Measurements from ENCODE around the gene INCA1. TPM values are rescaled to one million over a fixed set of nuclear protein-coding genes. Genes with fewer than 3 reads are reported as not detected.

INCA1 gene
- total and polyA plus RNA-seq, 3 experiments from 2014 or later, result 0.18 to 0.58 (median 0.37) TPM

DNA sequence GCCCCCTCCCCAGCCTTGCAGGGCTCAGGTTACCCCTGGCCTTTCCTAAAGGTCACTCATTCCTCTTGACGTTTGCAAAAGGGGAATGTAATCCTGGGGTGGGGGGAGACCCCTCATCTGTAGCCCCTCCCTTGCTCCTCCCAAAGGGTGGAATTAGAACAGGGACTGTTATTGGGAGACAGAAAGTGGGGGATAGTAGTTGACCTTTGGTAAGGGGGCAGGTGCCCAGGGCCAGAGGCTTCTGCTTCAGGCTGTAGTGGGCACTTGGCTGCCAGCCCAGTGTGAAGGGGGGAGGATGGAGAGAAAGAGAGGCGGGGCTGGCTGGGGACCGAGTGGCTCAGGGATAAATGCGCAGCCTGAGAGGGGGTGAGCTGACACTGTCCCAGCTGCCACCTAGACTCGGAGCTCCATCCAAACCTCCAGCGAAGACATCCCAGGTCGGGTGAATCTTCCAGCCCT lies 46.5 kb downstream of the INCA1 start, which contains the start of gene ENO3:
TSS of gene ENO3 (plus strand) at position 374 of the 459 bp plus-strand sequence. CDS start 711 bp downstream, outside the sequence.
- peak within 1 kb of the TSS; percentile 49 for H3K4me3 ChIP-seq (ENCODE audit: low read length)
- no peak for DNase-seq
- ChIA-PET CTCF (interaction anchor here (0.8 to 4.8 kb wide), 6 partner anchors 11 to 111 kb away, joined by 3 to 30 read pairs (median 4); partner anchors contain the start of genes RNF167, SLC25A11 and SPAG7), POLR2A (interaction anchor here (0.5 to 11.7 kb wide), 6 partner anchors 9 to 21 kb away, joined by 3 to 187 read pairs (median 6); partner anchors contain the start of genes RNF167, SLC25A11 and SPAG7)
- peak within 1 kb of the TSS; percentile 86 for H3K27ac ChIP-seq (ENCODE audit: low read depth, low read length)
- peaks cover 19 to 30% (median 28%) of the 10 kb centered on the region in 3 donors for H3K4me1 Mint-ChIP-seq
- H3K9me3 Mint-ChIP-seq, result no peaks in the 10 kb centered on the region
- peaks cover 18% of the 10 kb centered on the region for H3K4me1 ChIP-seq (ENCODE audit: insufficient read depth, low read length)
- peak within 1 kb of the TSS; percentile 78 to 90 (median 82) for H3K4me3 Mint-ChIP-seq
- no peaks in the 10 kb centered on the region for H3K27me3 ChIP-seq (ENCODE audit: insufficient read depth, low read length, poor library complexity, severe bottlenecking)
- peaks cover 10% of the 10 kb centered on the region for H3K36me3 ChIP-seq (ENCODE audit: insufficient read depth, low read length)
- no peaks in the 10 kb centered on the region for H3K9me3 ChIP-seq (ENCODE audit: low read length)
- peak within 1 kb of the TSS; percentile 79 to 97 (median 90) for H3K27ac Mint-ChIP-seq
- peaks cover 0 to 4% of the 10 kb centered on the region in 2 donors for H3K27me3 Mint-ChIP-seq
- peaks cover 0 to 19% (median 6%) of the 10 kb centered on the region in 3 donors for H3K36me3 Mint-ChIP-seq

DNA sequence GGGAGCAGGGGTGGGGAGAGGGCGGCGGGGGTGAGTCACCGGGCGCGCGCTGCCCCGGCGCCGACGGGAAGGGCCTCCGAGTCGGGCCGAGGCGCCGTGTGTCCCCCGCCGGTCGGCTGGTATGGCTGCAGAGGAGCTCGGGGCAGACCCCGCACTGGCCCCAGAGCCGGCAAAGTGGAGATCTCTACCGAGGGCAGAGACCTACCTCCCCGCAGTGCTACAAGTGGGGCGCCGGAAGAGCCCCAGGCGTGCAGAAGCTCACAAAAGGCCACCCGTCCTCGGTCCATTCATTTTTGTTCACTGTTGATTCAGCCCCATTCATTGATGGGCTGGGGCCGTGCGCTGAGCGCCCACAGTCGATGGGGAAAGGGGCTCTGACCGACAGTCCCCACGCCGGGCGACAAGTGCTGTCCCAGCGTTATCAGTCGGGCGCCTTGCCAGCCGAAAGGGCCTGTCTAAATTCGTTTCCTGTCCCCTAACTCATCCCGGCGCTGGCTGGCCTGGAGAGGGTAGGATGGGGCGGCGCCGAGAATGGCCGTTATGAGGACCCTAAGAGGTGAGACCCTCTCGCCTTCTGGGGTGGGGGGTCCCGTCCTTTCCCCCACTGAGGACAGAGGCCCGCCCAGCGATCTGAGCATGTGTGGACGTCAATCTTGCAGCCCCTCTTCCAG lies 47.1 kb downstream of the INCA1 start:
- Mint-ChIP-seq H3K9me3 (no peaks in the 10 kb centered on the region), H3K4me3 (peak overlapping the region; percentile 78 to 90 (median 82)), H3K27me3 (peaks cover 0 to 5% of the 10 kb centered on the region in 2 donors), H3K27ac (peak overlapping the region; percentile 79 to 97 (median 90)), H3K36me3 (peaks cover 5 to 25% (median 10%) of the 10 kb centered on the region in 3 donors), H3K4me1 (peaks cover 25 to 35% (median 33%) of the 10 kb centered on the region in 3 donors)
- H3K36me3 ChIP-seq (ENCODE audit: insufficient read depth, low read length), result peaks cover 16% of the 10 kb centered on the region
- H3K27me3 ChIP-seq (ENCODE audit: insufficient read depth, low read length, poor library complexity, severe bottlenecking), result no peaks in the 10 kb centered on the region
- ChIA-PET POLR2A (interaction anchor here (1.4 to 11.7 kb wide), 4 partner anchors 8 to 47 kb away, joined by 3 to 187 read pairs (median 34); partner anchors contain the start of genes INCA1, KIF1C, RNF167 and SLC25A11), CTCF (interaction anchor here (0.7 to 4.8 kb wide), 5 partner anchors 17 to 112 kb away, joined by 3 to 30 read pairs (median 3); partner anchors contain the start of genes CHRNE and SPAG7)
- peak overlapping the region; percentile 49 for H3K4me3 ChIP-seq (ENCODE audit: low read length)
- H3K27ac ChIP-seq (ENCODE audit: low read depth, low read length), result peak overlapping the region; percentile 86
- no peaks in the 10 kb centered on the region for H3K9me3 ChIP-seq (ENCODE audit: low read length)
- peaks cover 24% of the 10 kb centered on the region for H3K4me1 ChIP-seq (ENCODE audit: insufficient read depth, low read length)
- DNase-seq, result peak in 2 of 5 donors; percentile 23 to 37

DNA sequence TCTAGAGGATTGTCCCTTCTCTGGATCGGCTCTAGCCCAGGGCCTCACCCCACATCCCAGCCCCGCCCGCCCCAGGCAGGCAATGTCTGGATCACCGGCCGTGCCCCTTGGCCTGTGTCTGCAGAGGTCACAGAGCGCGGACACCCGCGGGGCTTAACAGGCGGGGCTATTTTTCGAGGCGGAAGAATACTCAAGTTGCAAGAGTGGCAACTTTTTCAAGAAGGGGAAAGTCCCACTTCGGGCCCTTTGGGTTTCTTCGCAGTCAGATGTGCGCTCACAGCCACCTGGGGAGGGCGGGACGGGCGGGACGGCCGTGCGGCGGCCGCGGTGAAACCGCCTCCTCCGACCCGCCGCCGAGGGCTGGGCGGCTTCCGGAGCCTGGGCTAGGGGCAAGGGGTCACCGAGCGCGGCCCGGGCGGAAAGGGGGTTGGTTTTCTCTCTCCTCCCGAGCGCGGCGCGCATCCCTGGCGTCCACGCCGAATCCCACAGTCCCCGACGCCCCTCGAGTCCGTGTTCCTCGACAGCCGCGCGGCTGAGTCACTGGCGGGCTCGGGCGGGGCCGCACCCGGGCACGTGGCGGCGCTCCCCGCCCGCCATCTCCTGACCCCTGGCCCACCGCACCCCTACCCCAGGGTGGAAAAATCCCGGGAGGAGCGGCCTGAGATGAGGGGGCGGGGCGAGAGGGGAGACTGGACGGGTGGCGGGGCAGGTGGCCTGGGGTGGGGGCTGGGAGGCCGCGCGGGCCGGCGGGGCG lies 47.8 kb downstream of the INCA1 start:
- ChIA-PET CTCF (interaction anchor here (0.7 to 4.8 kb wide), 5 partner anchors 10 to 112 kb away, joined by 3 to 30 read pairs (median 5); partner anchors contain the start of genes CHRNE, RNF167, SLC25A11 and SPAG7), POLR2A (interaction anchor here (0.7 to 11.7 kb wide), 7 partner anchors 10 to 293 kb away, joined by 3 to 187 read pairs (median 4); partner anchors contain the start of genes CAMTA2, INCA1, KIF1C and RNF167)
- Mint-ChIP-seq H3K27ac (peak overlapping the region; percentile 72 to 96 (median 90)), H3K4me3 (peak overlapping the region; percentile 83 to 100 (median 97)), H3K27me3 (peaks cover 0 to 5% of the 10 kb centered on the region in 2 donors), H3K4me1 (peaks cover 32 to 43% (median 41%) of the 10 kb centered on the region in 3 donors), H3K9me3 (no peaks in the 10 kb centered on the region), H3K36me3 (peaks cover 7 to 32% (median 12%) of the 10 kb centered on the region in 3 donors)
- H3K27me3 ChIP-seq (ENCODE audit: insufficient read depth, low read length, poor library complexity, severe bottlenecking), result no peaks in the 10 kb centered on the region
- H3K9me3 ChIP-seq (ENCODE audit: low read length), result no peaks in the 10 kb centered on the region
- H3K4me1 ChIP-seq (ENCODE audit: insufficient read depth, low read length), result peaks cover 31% of the 10 kb centered on the region
- H3K27ac ChIP-seq (ENCODE audit: low read depth, low read length), result peak overlapping the region; percentile 86
- peak overlapping the region; percentile 97 for H3K4me3 ChIP-seq (ENCODE audit: low read length)
- DNase-seq, result peak; percentile 61 to 84 (median 79)
- peaks cover 23% of the 10 kb centered on the region for H3K36me3 ChIP-seq (ENCODE audit: insufficient read depth, low read length)

DNA sequence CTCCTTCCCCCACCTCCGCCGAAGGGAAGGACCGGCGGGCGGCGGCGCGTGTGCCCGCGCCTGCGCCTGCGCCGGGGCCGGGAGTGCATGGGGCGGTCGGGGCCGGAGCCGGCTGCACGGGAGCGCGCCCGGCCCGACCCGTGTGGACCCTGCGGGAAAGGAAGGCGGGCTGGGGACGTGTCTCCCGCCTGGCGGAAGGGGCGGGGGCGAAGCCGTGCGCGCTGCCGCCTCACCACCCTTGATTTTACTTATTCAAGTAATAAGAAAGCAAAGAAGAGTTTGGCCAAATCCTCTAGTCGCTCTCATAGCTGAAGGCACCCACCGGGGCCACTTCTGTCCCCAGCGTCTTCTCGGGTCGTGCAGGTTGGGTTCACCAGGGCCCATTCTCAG lies 48.4 kb downstream of the INCA1 start:
- Mint-ChIP-seq H3K27me3 (peaks cover 0 to 5% of the 10 kb centered on the region in 2 donors), H3K9me3 (no peaks in the 10 kb centered on the region), H3K4me1 (peaks cover 38 to 48% (median 46%) of the 10 kb centered on the region in 3 donors), H3K4me3 (peak overlapping the region; percentile 94 to 100 (median 97)), H3K36me3 (peaks cover 7 to 38% (median 18%) of the 10 kb centered on the region in 3 donors), H3K27ac (peak overlapping the region; percentile 92 to 100 (median 97))
- ChIA-PET CTCF (interaction anchor here (1.0 to 4.8 kb wide), 4 partner anchors 9 to 40 kb away, joined by 4 to 30 read pairs (median 6); partner anchors contain the start of genes RNF167, SLC25A11 and SPAG7), POLR2A (interaction anchor here (0.6 to 11.7 kb wide), 14 partner anchors 9 to 805 kb away, joined by 3 to 187 read pairs (median 4); partner anchors contain the start of genes C17orf107, CAMTA2, CHRNE and INCA1)
- Histone ChIP-seq H3K4me1 (ENCODE audit: insufficient read depth, low read length) (peaks cover 37% of the 10 kb centered on the region), H3K27me3 (ENCODE audit: insufficient read depth, low read length, poor library complexity, severe bottlenecking) (no peaks in the 10 kb centered on the region), H3K4me3 (ENCODE audit: low read length) (peak overlapping the region; percentile 97), H3K36me3 (ENCODE audit: insufficient read depth, low read length) (peaks cover 23% of the 10 kb centered on the region), H3K27ac (ENCODE audit: low read depth, low read length) (peak overlapping the region; percentile 86), H3K9me3 (ENCODE audit: low read length) (no peaks in the 10 kb centered on the region)
- DNase-seq, result peak; percentile 59 to 85 (median 78)

DNA sequence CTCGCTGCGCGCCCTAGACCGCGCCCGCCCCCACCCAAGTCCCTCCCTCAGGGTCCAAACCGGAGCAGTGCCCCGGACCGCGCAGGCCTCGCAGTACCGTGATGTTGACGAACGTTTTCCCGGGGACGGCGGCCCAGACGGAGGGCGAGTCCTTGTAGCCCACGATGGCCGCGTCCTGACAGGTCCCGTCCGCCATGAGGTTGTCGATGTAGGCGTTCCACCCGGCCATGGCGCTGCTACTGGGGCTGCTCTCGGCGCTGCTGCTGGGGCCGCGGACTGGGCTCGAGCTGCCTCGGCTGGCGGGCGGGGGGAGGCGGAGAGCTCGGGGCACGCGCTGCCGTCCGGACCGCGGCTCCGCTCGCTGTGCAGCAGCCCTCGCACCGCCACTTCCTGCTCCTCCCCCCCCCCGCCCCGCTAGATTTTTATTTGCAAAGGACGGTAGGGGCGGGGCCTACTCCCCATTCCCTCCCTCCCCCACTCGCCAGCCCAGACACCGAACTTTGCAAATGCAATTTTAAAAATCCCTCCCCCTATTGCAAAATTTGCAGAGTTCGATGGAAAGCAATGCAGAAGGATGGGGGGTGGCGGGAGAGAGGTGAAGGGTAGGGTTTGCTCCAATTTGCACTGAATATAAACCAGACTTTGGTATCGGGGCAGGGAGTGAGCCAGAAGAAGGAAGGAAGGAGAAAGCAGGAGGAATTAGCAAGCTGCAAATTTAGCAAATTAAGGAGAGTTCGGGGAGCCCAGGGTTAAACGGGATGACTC lies 49.0 kb downstream of the INCA1 start, which contains the start of gene PFN1:
TSS of gene PFN1 (minus strand) at position 365 of the 765 bp plus-strand sequence. CDS start at position 229, 136 bp downstream.
- peak; percentile 84 to 94 (median 87) for DNase-seq
- peaks cover 41 to 54% (median 52%) of the 10 kb centered on the region in 3 donors for H3K4me1 Mint-ChIP-seq
- Histone ChIP-seq H3K9me3 (ENCODE audit: low read length) (no peaks in the 10 kb centered on the region), H3K27ac (ENCODE audit: low read depth, low read length) (peak within 1 kb of the TSS; percentile 90), H3K36me3 (ENCODE audit: insufficient read depth, low read length) (peaks cover 23% of the 10 kb centered on the region), H3K27me3 (ENCODE audit: insufficient read depth, low read length, poor library complexity, severe bottlenecking) (no peaks in the 10 kb centered on the region), H3K4me3 (ENCODE audit: low read length) (peak within 1 kb of the TSS; percentile 97), H3K4me1 (ENCODE audit: insufficient read depth, low read length) (peaks cover 42% of the 10 kb centered on the region)
- peaks cover 7 to 40% (median 19%) of the 10 kb centered on the region in 3 donors for H3K36me3 Mint-ChIP-seq
- ChIA-PET POLR2A (interaction anchor here (0.6 to 11.7 kb wide), 14 partner anchors 9 to 805 kb away, joined by 3 to 187 read pairs (median 3); partner anchors contain the start of genes C17orf107, CAMTA2, CHRNE and INCA1), CTCF (interaction anchor here (1.0 to 4.8 kb wide), 4 partner anchors 8 to 39 kb away, joined by 4 to 30 read pairs (median 6); partner anchors contain the start of genes RNF167, SLC25A11 and SPAG7)
- H3K27ac Mint-ChIP-seq, result peak within 1 kb of the TSS; percentile 92 to 100 (median 97)
- peaks cover 0 to 5% of the 10 kb centered on the region in 2 donors for H3K27me3 Mint-ChIP-seq
- peak within 1 kb of the TSS; percentile 94 to 100 (median 97) for H3K4me3 Mint-ChIP-seq
- H3K9me3 Mint-ChIP-seq, result no peaks in the 10 kb centered on the region

DNA sequence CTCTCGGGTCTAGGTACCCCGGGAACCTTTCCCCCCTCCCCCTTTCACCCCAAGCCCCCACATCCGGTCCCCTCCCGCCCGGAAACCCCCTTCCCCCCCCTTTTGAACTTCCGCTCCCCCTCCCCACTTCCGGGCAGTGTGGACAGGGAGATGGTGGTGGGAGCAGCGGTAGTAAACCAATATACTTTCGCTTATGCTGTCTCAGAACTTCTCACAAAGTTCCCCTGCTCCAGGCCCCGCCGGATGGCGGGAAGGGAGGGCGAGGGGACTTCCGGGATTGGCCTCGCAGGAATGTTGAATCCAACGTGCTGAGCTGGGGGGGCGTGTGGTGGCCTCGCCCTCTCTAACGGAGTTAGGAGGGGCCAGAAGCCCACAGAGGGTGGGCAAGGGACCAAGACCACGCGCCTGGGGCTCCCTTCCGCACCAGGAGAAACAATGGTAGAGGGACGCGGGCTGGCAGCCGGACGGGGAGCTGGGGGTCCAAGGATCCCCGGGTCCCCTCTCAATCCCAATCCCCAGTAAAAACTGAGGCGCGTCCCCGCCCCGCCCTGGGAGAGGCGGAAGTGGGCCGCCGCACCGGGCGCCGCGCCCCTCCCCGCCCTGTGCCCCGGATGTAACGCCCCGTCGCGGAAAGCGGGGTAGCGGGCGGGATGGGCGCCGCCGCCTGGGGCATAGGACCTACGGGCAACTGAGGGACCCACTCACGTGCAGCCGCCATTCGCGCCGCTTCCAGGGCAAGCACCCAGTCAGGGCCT lies 49.7 kb downstream of the INCA1 start:
- Mint-ChIP-seq H3K36me3 (peaks cover 7 to 48% (median 23%) of the 10 kb centered on the region in 3 donors), H3K4me3 (peak overlapping the region; percentile 94 to 100 (median 97)), H3K27me3 (peaks cover 0 to 5% of the 10 kb centered on the region in 2 donors), H3K4me1 (peaks cover 49 to 62% (median 60%) of the 10 kb centered on the region in 3 donors), H3K9me3 (no peaks in the 10 kb centered on the region), H3K27ac (peak overlapping the region; percentile 92 to 100 (median 95))
- Histone ChIP-seq H3K4me1 (ENCODE audit: insufficient read depth, low read length) (peaks cover 50% of the 10 kb centered on the region), H3K27me3 (ENCODE audit: insufficient read depth, low read length, poor library complexity, severe bottlenecking) (no peaks in the 10 kb centered on the region), H3K27ac (ENCODE audit: low read depth, low read length) (peak overlapping the region; percentile 90), H3K9me3 (ENCODE audit: low read length) (no peaks in the 10 kb centered on the region), H3K4me3 (ENCODE audit: low read length) (peak overlapping the region; percentile 97), H3K36me3 (ENCODE audit: insufficient read depth, low read length) (peaks cover 31% of the 10 kb centered on the region)
- POLR2A ChIA-PET, result interaction anchor here (0.7 to 11.7 kb wide), 12 partner anchors 8 to 804 kb away, joined by 3 to 187 read pairs (median 4); partner anchors contain the start of genes C17orf107, INCA1, KIF1C and RNF167
- DNase-seq, result peak; percentile 56 to 80 (median 62)
- CTCF ChIA-PET, result interaction anchor here (0.7 to 4.8 kb wide), 7 partner anchors 8 to 101 kb away, joined by 3 to 30 read pairs (median 5); partner anchors contain the start of genes RNF167, SLC25A11 and SPAG7
